Stimulated activated CD8-positive, alpha-beta memory T cell treated with anti-CD3 and anti-CD28 coated beads, Interleukin-12 subunit alpha, Interleukin-12 subunit beta, amount 100 ng/mL, for 24 hours (primary cell): ENCODE results near the gene CORO2A.

Experiments
- DNase-seq: peaks from one replicate; pipeline ENCODE4 v3.0.0-alpha.2; 2020; ENCODE audit errors: extremely low read depth

The CORO2A gene

DNA sequence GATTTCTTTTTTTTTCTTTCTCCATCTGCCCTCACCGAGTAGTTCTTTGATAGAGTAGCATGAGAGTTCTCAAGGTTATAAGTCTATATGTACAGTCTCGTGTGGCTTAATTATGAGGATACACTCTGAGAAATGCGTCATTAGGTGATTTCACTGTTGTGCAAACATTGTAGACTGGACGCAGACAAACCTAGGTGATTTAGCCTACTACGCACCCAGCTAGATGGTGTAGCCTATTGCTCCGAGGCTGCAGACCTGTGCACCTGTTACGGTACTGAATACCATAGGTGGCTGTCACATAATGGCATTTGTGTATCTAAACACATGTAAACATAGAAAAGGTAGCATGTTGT lies 26.9 kb upstream of the CORO2A start:
- DNase-seq, result no peak

DNA sequence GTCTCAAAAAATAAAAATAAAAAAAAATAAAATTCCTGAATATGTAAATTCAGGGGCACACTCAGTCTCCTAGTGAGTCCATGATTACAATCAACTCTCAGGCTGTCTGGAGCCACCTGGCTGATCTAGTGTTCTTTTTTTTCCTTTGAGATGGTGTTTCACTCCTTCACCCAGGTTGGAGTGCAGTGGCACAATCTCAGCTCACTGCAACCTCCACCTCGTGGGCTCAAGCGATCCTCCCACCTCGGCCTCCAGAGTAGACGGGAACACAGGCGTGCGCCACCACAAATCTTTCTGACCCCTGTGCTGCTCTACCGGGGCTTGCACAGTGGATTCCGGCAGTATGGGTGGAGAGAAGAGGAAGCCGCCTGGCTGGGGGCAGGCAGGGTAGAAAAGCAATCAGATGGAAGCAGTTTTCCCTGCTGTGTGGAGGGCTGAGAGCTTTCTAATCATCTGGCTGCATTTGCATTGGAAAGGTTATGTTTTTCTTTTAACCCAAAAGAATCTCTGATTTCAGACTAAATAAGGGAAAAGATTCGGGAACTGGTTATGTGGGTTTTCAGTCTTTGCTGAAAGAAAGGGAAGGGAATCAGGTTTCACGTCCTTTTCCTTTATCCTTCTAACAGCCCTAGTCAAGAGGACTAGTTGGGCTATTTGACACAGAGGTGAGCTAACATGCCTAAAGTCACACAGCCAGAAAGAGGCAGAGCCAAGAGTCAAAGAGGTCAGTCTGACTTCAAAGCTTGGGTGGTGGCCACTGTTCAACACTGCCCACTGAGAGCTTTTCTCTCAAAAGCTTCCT lies 26.3 kb upstream of the CORO2A start:
- DNase-seq, result no peak

DNA sequence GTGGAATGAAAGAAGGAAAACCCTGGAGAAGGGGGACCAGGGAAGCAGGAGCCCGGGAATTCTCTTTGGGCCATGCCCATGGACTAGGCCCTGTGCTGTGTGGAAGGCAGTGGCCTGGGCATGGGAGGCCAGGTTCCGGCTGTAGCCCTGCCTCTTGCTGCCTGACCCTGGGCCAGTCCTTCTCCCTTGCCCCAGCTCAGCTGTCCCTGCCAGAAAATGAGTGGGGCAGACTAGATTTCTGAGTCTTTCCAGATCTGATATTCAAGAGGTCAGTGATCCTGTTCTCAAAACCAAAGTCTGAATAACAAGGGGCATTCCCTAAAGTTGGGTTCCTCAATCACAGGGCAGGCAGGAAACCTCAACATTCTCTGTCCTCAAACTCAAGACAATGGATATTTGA lies 24.8 kb upstream of the CORO2A start:
- DNase-seq, result no peak

GRCh38 chr9:98216391-98216790 lies 24.0 kb upstream of the CORO2A start:
- DNase-seq, result no peak

- no peak for DNase-seq
These were observed 23.4 kb upstream of the CORO2A start for GRCh38 chr9:98215821-98216220.

DNA sequence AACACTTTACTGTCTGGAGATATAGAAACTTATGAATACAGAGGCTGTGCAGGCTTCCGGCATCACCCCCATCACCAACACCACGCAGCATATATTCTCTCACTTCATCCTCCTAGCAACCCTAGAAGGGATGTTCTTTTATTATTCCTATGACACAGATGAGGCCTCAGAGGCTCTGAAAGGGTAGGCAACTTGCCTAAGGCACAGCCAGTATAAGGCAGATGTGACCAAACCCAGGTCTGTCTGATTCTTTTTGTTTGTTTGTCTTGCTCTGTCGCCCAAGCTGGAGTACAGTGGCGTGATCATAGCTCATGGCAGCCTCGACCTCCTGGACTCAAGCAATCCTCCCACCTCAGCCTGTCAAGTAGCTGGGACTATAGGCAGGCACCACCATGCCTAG lies 22.8 kb upstream of the CORO2A start:
- DNase-seq, result no peak

- no peak for DNase-seq
These were observed 22.4 kb upstream of the CORO2A start for GRCh38 chr9:98214811-98215210.

GRCh38 chr9:98211260-98211659 lies 18.8 kb upstream of the CORO2A start:
- DNase-seq, result no peak

- no peak for DNase-seq
These were observed 18.0 kb upstream of the CORO2A start for GRCh38 chr9:98210435-98210834.

- no peak for DNase-seq
These were observed 17.1 kb upstream of the CORO2A start for GRCh38 chr9:98209530-98209929.

- no peak for DNase-seq
These were observed 16.2 kb upstream of the CORO2A start for GRCh38 chr9:98208635-98209034.

GRCh38 chr9:98207606-98208005 lies 15.2 kb upstream of the CORO2A start:
- no peak for DNase-seq

DNA sequence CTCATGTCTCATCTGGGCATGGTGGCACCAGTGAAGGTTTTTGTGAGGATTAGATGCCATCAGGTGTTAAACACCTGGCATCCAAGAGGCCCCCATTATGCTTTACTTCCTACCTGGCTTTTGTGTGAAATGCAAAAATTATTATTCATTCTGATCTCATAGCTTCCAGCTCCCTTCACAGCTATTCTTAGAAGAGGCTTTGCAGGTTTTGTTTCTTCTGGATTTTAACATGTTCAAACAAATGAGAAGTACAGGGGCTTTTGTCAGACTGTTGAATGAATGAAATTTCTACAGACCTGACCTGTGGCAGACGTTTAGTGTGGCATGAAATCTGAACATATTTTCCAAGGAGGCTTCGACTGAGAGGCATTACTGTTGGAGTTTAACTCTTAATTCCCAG lies 14.3 kb upstream of the CORO2A start:
- DNase-seq, result no peak

- no peak for DNase-seq
These were observed 12.3 kb upstream of the CORO2A start for GRCh38 chr9:98204692-98205091.

DNA sequence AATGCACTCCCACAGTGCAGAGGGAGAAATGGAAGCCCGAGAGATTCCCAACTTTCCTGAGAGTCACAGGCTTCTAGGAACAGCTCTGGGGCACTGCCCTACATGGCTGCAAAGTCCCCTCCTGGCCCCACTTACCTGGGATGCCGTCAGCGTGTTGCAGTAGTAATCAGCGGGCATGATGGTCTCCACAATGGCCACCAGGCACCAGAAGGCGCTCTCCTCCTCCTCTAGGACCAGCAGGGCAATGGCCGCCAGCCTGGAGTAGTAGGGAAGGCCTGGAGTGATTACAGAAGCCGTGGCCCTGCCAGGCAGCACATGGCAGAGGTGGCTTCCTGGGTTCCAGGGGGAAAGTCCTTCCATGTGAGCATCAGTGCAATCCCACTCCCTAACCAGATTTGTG lies 10.7 kb upstream of the CORO2A start:
- DNase-seq, result no peak

- no peak for DNase-seq
These were observed 9.8 kb upstream of the CORO2A start for GRCh38 chr9:98202252-98202651.

GRCh38 chr9:98201749-98202148 lies 9.3 kb upstream of the CORO2A start:
- no peak for DNase-seq

DNA sequence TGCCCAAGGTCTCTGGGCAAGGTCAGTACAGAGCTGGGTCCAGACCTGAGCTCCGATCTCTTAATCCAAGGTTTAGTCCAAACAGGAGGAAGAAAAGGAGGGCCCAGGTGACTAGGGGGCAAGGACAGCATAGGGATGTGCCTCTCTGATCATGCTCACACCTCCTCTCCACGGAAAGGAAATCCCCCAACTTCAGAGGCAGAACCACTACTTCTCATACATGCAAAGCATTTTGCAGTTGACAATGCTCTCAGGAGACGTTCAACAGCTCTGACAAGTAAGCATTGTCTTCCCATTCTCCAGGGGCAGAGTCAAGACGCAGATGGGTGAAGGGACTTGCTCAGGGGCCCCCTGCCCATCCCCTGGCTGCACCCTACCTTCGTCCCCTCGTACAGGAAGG lies 8.7 kb upstream of the CORO2A start:
- DNase-seq, result no peak

- DNase-seq, result no peak
These were observed 7.1 kb upstream of the CORO2A start for GRCh38 chr9:98199388-98200033.

DNA sequence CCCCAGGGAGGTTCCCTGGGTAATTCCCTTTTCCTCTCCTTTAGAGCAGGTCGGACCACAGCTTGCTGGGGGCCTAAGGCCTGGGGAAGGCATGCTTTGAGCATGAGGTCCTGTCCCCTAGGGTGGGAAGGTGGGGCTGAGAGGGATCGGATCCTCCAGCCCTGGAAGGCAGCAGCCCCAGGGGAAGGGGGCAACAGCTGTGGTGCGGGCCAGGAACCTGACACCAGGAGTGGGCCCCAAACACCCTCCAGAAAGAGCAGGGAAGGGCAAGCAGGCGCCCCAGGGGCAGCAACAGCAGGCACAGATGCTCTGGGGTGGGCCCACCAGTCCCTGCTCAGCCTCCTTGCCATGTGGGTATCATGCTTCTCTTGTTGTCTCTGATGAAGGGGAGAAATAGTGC lies 3.2 kb upstream of the CORO2A start:
- no peak for DNase-seq

GRCh38 chr9:98193336-98193944 lies 1.0 kb upstream of the CORO2A start:
- DNase-seq, result no peak

- no peak for DNase-seq
These were observed 550 bp downstream of the CORO2A start for GRCh38 chr9:98191671-98192502.
